Endothelial cell of hepatic sinusoid (primary cell): ENCODE data around the gene SULT1E1.

Experiments
- in situ Hi-C: cut with HindIII; loops from 2 replicates; pipeline ENCODE4 v1.10.0; 2017; ENCODE audit warnings: low sequenced_read_pairs

SULT1E1 gene

GRCh38 chr4:69800599-69800998 lies 59.3 kb downstream of the SULT1E1 start:
- in situ Hi-C loops: loop anchor here (10.0 kb wide), 1 partner anchor 66 kb away; no protein-coding TSS in a partner anchor

- in situ Hi-C loops: no loop called here
Measured at GRCh38 chr4:69799337-69799736, 60.6 kb downstream of the SULT1E1 start.

GRCh38 chr4:69793732-69794131 lies 66.2 kb downstream of the SULT1E1 start:
- in situ Hi-C loops: no loop called here
